ENCODE measurements around the gene BRD9.
"Not testable (repeated sequence)": the region's sequence is repeated elsewhere in the genome, so short reads cannot be mapped to it uniquely, and the experiment has no call there.

Gene BRD9

GRCh38 chr5:843926-844325 lies 48.7 kb downstream of the BRD9 start:
- not testable (repeated sequence) for DNase-seq

DNA sequence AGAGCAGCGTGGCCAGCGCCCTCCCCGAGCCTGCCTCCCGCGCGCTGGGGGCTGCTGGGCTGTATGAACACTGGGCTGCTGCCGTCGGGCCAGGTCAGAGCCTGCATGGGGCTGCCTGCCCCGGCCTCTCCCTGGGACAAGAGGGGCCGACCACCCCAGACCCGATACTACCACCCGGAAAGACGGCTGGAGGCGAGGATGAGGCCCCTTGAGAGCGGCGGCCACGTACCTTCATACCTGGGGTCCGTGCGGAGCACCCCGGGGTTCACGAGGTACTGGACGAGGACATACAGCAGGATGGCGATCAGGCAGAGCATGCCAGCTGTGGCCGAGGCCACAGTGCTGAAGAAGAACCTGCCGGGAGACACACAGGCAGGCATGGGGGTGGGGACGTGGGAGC lies 49.2 kb downstream of the BRD9 start:
- not testable (repeated sequence) for DNase-seq

DNA sequence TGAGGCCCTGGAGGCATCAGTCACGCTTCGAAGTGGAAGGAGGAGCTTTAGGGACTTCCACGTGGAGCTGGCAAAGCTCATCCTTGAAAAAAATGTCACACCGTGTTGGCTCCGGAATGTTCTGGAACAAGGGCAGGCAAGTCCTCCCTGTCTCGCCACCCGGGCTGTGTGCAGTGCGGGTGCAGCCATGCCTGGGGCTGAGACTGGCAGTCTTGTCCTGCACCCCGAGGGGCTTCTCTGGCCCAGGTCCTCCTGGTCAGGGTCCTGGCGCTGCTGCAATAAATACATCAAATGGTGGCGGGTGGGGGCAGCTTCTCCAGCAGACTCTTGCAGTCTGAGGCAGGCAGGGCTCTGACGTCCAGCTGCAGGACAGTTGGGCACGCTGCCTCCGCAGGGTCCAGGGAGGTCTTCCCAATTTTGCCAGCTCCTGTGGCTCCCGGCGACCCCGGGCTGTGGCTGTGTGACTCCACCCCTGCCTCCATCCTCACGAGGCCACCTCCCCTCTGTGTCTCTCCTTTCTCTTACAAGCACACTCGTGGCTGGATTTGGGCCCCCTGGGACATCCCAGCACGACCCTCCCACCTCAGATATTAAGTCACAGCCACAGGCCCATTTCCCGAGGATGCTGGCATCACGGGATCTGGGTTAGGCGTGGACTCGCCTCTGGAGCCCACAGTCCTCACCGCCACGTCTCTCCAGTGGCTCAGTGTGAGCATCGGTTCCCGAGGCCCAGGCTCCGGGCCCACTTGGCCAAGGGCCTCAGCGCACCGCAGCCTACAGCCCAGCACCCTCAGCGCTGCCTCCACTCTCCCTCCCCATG lies 50.0 kb downstream of the BRD9 start:
- not testable (repeated sequence) for DNase-seq

- not testable (repeated sequence) for DNase-seq
These were observed 50.8 kb downstream of the BRD9 start for GRCh38 chr5:841531-842401.

DNA sequence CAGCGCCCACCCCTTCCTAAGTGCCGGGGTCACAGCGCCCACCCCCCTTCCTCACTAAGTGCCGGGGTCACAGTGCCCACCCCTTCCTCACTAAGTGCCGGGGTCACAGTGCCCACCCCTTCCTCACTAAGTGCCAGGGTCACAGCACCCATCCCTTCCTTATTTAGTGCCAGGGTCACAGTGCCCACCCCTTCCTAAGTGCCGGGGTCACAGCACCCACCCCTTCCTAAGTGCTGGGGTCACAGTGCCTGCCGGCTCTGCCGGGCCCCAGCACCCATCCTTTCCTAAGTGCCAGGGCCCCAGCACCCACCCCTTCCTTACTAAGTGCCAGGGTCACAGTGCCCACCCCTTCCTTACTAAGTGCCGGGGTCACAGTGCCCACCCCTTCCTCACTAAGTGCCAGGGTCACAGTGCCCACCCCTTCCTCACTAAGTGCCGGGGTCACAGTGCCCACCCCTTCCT lies 51.6 kb downstream of the BRD9 start:
- DNase-seq: not testable (repeated sequence)

DNA sequence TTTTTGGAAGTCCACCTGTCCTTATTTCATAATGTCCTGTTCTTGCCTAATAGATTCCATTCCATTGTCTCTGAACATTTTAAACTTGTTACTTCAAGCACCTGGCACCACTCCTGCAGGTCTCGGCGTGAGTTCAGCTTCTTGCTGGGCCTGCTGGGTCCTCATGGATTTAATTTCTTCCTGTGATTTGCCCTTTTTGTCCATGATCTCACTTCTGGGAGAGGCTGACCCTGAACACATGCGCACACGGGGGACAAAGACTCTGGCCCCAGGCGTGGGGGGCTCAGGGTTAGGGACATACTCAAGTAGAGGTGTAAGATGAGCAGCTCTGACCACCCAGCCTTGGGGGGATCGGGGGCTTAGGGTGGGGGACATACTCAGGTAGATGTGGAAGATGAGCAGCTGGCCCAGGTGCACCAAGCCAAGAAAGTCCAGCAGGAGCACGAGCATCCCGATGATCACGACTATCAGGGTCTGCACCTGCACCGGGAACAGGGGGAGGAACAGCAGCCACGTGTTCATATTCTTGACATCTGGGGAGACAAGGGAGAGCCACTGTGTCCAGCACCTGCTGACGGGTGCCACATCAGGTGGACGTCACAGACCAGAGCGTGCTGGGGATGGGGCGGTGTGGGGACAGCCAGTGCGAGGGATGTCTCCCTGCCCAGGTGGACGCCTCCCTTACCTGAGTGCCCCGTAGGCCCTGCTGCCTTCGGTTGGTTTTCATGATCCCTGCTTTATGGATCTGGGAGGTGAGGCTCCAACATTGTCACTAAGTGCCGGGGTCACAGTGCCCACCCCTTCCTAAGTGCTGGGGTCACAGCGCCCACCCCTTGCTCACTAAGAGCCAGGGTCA lies 52.3 kb downstream of the BRD9 start:
- DNase-seq: not testable (repeated sequence)

GRCh38 chr5:838431-838851 lies 54.2 kb downstream of the BRD9 start:
- not testable (repeated sequence) for DNase-seq

DNA sequence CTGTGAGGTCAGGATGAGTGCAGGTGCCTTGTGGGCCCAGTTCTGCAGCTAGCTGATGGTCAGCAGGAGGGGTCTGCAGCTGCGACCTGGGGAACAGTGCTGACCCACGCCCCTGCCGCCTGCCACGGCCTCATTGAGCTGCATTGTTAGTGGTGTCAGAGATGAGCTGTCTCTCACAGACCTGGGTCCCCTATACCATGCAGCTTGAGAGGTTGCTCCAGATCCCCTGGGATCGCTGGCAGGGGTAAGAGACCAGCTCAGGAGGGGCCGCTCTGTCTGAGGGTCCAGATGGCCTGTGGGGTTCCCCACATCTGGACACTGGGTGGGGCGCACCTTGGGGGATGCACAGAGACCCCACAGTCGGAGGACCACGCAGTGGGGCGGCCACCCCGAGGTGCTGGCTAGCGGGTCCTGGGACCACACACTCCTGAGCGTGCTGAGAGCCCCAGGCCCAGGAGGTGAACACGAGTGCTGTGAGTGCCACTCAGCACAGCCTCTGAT lies 54.9 kb downstream of the BRD9 start:
- DNase-seq: not testable (repeated sequence)

DNA sequence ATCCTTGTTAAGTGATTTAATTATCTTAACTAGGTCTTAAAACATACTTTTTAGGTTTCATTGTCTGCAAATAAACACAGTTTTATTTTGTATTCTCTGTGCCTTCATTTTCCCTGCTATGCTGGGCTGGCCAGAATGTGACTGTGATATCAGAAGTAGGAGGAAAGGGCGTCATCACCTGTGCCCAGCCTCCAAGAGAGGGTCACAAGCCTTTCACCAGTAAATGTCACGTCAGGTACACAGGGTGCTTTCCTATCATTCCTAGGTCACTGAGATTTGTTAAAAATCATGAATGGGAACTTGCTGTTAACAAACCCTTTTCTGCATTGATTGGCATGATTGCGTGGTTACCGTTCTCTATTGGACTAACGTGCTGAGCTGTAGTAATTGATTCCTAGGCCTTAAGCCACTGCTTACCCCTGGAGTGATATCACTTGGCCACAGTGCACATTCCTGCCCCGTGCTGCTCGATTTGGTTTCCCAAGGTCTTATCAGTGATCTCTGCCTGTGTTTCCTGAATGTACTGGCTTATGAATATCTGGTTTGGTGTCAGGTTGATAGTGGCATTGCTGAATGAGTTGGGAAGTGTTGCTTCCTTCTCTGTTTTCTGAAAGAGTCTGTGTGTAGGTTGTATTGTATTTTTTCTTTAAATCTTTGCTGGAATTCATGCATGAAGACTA lies 56.5 kb downstream of the BRD9 start:
- DNase-seq: not testable (repeated sequence)

DNA sequence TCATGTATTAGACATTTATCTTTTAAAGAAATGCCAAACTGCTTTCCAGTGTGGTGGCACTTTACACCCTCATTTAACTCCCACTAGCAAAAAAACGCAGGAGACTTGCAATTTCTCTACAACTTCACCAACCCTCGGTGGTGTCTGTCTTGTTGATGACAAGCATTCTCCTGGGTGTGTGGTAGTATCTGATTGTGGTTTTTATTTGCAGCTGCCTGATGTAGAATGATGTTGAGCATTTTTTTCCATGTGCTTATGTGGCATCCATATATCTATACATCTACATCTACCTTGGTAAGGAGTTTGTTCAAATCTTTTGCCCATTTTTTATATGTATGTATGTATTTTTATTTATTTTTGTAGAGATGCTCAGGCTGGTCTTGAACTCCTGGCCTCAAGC lies 58.6 kb downstream of the BRD9 start:
- not testable (repeated sequence) for DNase-seq

DNA sequence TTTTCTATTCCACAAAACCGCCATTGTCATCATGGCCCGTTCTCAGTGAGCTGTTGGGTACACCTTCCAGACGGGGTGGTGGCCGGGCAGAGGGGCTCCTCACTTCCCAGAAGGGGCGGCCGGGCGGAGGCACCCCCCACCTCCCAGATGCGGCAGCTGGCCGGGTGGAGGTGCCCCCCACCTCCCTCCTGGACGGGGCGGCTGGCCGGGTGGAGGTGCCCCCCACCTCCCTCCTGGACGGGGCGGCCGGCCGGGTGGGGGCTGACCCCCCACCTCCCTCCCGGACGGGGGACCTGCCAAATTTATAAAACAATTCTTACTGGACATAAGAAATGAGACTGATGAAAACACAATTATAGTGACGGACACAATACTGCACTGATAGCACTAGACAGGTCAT lies 64.4 kb downstream of the BRD9 start:
- not testable (repeated sequence) for DNase-seq

- not testable (repeated sequence) for DNase-seq
These were observed 67.1 kb downstream of the BRD9 start for GRCh38 chr5:825544-825943.

GRCh38 chr5:821504-821903 lies 71.1 kb downstream of the BRD9 start:
- no peak for DNase-seq

GRCh38 chr5:820245-820644 lies 72.4 kb downstream of the BRD9 start:
- no peak for DNase-seq

- no peak for DNase-seq
These were observed 73.5 kb downstream of the BRD9 start for GRCh38 chr5:819078-819477.

GRCh38 chr5:816176-816575 lies 76.4 kb downstream of the BRD9 start:
- DNase-seq: no peak

- DNase-seq: no peak
These were observed 77.2 kb downstream of the BRD9 start for GRCh38 chr5:815449-815848.

Data from NCI-H1092 treated with DMSO at 0.1 percent for 48 hours (cell line).